Stimulated activated effector memory CD8-positive, alpha-beta T cell treated with anti-CD3 and anti-CD28 coated beads, Interleukin-12 subunit alpha, Interleukin-12 subunit beta, amount 100 ng/mL, for 72 hours (primary cell): ENCODE results near the gene SOX9.
"Not testable (repeated sequence)": the region's sequence is repeated elsewhere in the genome, so short reads cannot be mapped to it uniquely, and the experiment has no call there.

ENCODE experiments used
- ATAC-seq: fragments of 150-1000 bp; cut with Tn5 transposase; 2 replicates; pipeline ENCODE4 v1.10.0; 2021
- DNase-seq, 2 donors: peaks; one replicate each; pipeline ENCODE4 v3.0.0; 2021 to 2022; ENCODE audit warnings: low spot score in 2 of 2
- H3K27ac Mint-ChIP-seq: one replicate; pipeline ENCODE4 v1.8.0; 2022; ENCODE audit warnings: mild to moderate bottlenecking, mixed read lengths
- H3K36me3 Mint-ChIP-seq: one replicate; pipeline ENCODE4 v1.8.0; 2022; ENCODE audit warnings: mild to moderate bottlenecking, mixed read lengths
- H3K4me1 Mint-ChIP-seq: one replicate; pipeline ENCODE4 v1.8.0; 2022; ENCODE audit warnings: mixed read lengths
- H3K4me3 Mint-ChIP-seq: one replicate; pipeline ENCODE4 v1.8.0; 2022; ENCODE audit warnings: mild to moderate bottlenecking, mixed read lengths
- H3K9me3 Mint-ChIP-seq: one replicate; pipeline ENCODE4 v1.8.0; 2022; ENCODE audit warnings: mixed read lengths

SOX9 gene

DNA sequence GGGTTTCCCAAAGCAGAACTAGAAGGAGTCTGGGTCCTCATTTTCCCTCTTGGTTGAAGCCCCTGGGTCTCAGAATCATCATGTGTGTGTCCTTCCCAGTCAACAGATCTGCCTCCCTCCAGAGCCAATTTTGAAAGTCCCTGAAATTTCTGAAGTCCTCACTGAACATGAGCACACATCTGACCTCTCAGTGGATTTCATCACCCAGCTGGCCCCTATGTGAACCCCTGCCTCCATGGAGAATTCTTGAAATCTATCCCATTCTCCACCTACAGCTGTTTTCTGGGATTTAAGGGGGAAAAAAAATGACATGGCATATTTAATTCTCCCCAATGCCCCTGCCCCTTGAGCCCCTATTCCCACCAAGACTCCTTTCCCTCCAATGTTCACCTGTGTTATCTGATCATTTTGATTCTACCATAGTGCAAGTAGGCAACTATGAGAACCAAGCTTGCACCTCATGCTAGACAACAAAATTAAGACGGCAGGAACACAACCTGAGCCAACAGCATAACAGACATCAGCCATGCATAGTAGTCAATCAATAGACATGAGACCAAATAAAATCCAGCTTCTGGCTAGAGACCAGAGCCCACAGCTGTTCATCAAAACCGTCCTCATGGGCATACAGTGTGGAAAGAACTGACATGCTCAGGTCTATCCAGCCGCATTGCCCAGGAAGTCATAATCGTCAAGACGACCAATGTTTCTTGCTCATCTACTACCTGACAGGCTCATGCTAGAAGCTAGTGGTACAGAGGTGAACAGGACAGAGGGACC is 14.9 kb downstream of the SOX9 start:
- no peak for DNase-seq

DNA sequence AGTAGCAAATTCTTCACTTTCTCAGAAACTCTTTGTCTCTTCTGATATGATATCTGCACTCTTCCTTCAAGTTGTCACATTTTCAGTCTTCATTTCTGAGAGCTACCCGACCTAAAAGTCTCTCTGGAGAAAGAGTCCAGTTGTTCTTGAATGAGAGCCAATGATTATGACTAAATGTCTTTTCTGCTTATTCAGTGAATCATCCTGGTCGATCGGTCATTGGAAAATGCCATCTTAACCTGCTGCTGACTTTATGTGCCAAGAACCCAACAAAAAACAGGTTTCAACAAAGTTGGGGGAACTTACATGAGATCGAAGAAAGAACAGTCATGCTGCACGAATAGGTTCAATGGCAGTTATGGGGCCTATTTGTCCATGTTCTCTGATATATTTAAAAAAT is 15.9 kb downstream of the SOX9 start:
- peaks cover 10% of the 10 kb centered on the region for H3K9me3 Mint-ChIP-seq
- ATAC-seq (no peak), DNase-seq (no peak)
- H3K27ac Mint-ChIP-seq = no peak overlapping the region
- H3K4me1 Mint-ChIP-seq = no peaks in the 10 kb centered on the region
- no peak overlapping the region for H3K4me3 Mint-ChIP-seq
- H3K36me3 Mint-ChIP-seq = no peaks in the 10 kb centered on the region

More for the DNA sequence above, 14.9 kb downstream of the SOX9 start:
- ATAC-seq = no peak
- Mint-ChIP-seq H3K9me3 (peaks cover 10% of the 10 kb centered on the region), H3K4me3 (no peak overlapping the region), H3K27ac (no peak overlapping the region), H3K36me3 (no peaks in the 10 kb centered on the region), H3K4me1 (no peaks in the 10 kb centered on the region)

DNA sequence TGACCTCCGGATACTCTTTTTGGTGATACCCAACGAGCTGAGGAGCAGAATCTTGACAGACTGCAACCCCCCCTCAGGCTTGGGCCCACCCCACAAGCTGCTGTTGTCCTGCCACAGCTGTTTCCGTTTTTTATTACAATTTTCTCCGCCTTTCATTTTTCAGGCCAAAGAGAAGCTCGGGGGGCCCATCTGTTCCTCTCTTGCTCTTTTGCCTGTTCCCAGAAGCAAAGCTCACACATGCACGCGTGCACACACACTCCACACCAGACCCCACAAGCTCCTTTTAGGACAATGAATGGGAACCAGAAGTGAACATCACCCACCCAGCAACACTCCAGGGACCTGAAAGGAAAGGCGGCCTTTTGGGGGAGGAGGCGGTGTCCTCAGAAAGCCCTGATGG is 16.3 kb downstream of the SOX9 start:
- Mint-ChIP-seq H3K36me3 (no peaks in the 10 kb centered on the region), H3K4me3 (no peak overlapping the region), H3K4me1 (no peaks in the 10 kb centered on the region), H3K9me3 (peaks cover 10% of the 10 kb centered on the region), H3K27ac (no peak overlapping the region)
- ATAC-seq = no peak
- no peak for DNase-seq

DNA sequence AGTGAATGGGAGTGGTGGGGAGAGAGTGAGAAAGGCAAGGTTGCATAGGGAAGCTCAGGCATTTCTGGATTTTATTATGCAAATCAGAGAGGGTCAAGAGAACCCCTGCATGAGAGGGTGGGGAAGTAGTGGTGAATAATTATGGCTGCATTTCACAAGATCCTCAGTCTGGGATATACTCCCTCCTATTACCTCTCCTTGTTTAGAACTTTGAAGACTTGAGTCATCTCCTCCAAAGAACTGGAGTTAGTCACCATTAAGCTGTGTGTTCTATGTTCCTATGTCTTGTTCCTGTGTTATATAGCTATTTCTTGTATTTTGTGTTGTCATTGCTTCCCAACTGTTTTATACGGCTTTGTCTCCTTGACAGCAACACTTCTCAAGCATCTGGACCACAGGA is 18.4 kb downstream of the SOX9 start:
- ATAC-seq = no peak
- no peak overlapping the region for H3K4me3 Mint-ChIP-seq

DNA sequence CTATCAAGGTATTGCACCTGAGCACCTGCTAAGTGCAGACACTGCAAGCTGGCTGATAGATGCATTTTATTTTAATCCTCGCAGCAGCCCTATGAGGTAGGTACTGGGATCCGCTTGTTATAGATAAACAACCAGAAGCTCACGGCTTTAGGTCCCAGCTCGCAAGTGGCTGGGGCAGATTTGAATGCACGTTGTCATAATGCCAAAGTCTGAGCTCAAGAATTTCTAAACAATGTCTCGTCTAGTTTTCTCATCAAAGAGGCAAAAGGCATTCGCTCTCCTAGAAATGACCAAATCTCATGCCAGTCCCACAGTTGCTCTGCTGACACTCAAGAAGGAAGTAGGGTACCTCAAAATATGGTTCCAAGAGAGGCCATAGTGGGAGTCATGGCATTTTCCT is 20.5 kb downstream of the SOX9 start:
- no peak for ATAC-seq

More for the DNA sequence above, 18.4 kb downstream of the SOX9 start:
- peaks cover 10% of the 10 kb centered on the region for H3K9me3 Mint-ChIP-seq
- H3K4me1 Mint-ChIP-seq = no peaks in the 10 kb centered on the region
- DNase-seq = no peak
- no peak overlapping the region for H3K27ac Mint-ChIP-seq
- no peaks in the 10 kb centered on the region for H3K36me3 Mint-ChIP-seq

DNA sequence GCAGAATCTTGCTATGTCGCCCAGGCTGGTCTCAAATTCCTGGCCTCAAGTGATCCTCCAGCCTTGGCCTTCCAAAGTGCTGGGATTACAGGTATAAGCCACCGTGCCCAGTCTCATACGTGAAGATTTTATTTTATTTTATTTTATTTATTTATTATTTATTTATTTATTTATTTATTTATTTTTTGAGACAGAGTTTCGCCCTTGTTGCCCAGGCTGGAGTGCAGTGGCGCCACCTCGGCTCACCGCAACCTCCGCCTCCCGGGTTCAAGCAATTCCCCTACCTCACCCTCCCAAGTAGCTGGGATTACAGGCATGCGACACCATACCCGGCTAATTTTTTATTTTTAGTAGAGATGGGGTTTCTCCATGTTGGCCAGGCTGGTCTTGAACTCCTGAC is 21.3 kb downstream of the SOX9 start:
- peaks cover 21% of the 10 kb centered on the region for H3K9me3 Mint-ChIP-seq
- H3K27ac Mint-ChIP-seq, ATAC-seq, H3K4me1 Mint-ChIP-seq, H3K4me3 Mint-ChIP-seq, DNase-seq, H3K36me3 Mint-ChIP-seq: not testable (repeated sequence)

More for the DNA sequence above, 20.5 kb downstream of the SOX9 start:
- Mint-ChIP-seq H3K9me3 (peaks cover 18% of the 10 kb centered on the region), H3K4me3 (no peak overlapping the region), H3K36me3 (no peaks in the 10 kb centered on the region), H3K27ac (no peak overlapping the region), H3K4me1 (no peaks in the 10 kb centered on the region)
- no peak for DNase-seq

DNA sequence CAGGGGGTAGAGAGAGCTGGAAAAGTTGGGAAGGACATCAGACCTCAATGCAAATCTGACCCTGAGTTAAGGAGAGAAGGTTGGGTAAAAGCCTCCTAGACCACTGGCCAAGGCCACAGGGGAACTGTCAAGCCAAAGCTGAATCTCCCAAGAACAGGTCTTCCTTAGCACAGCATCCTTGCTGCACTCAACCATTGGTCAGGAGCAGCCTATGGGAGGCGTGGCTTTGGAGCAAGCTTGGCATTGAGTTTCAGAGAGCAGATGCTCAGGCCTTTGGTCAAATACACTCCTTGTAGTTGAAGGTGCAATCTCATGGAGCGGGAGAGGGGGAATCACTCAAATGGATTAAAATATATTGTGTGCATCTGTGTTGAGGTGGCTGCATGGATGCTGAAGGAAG is 21.8 kb downstream of the SOX9 start:
- H3K27ac Mint-ChIP-seq = no peak overlapping the region
- H3K36me3 Mint-ChIP-seq = no peaks in the 10 kb centered on the region
- no peaks in the 10 kb centered on the region for H3K4me1 Mint-ChIP-seq
- ATAC-seq = no peak
- H3K4me3 Mint-ChIP-seq = no peak overlapping the region
- peaks cover 18% of the 10 kb centered on the region for H3K9me3 Mint-ChIP-seq
- DNase-seq = no peak

DNA sequence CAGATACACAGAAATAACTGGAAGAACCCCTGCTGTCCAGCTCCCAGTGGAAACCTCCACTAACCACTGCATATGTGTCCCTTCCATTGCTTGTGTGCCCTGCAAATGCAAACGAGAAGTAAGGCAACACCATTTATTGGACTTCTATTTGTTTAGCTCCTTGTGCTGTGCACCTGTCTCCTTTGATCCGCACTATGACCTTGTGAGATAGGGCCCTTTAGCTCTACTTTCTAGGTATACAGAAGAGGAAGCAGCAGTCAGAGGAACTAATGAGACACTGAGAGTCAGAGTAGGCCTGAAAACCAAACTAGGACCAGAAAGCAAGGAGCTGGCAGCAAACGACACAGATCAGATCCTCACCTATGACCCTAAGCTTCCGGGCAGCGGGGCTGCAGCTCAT is 22.4 kb downstream of the SOX9 start:
- no peak for DNase-seq

DNA sequence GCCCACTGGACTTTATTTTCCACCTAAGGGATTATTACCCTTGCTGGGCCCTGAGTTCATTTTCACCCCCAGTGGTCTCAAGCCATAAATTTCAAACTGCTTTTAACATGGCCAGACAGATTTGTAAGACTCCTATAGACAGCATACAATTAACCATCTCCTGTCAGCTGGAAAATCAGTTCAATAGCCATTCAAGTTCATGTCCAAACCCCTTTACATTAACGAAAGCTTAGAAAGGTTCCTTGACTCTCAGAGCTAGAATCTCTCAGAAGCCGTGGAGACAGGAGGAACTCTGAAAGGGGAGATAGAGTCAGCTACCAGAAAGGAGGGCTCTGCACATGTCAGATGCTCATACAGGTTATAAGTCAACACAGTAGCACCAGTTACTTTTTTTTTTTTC is 23.3 kb downstream of the SOX9 start:
- no peak overlapping the region for H3K27ac Mint-ChIP-seq
- ATAC-seq = no peak

More for the DNA sequence above, 22.4 kb downstream of the SOX9 start:
- H3K4me1 Mint-ChIP-seq = no peaks in the 10 kb centered on the region
- H3K9me3 Mint-ChIP-seq = peaks cover 18% of the 10 kb centered on the region
- no peak overlapping the region for H3K27ac Mint-ChIP-seq
- H3K36me3 Mint-ChIP-seq = no peaks in the 10 kb centered on the region
- H3K4me3 Mint-ChIP-seq = no peak overlapping the region
- no peak for ATAC-seq

DNA sequence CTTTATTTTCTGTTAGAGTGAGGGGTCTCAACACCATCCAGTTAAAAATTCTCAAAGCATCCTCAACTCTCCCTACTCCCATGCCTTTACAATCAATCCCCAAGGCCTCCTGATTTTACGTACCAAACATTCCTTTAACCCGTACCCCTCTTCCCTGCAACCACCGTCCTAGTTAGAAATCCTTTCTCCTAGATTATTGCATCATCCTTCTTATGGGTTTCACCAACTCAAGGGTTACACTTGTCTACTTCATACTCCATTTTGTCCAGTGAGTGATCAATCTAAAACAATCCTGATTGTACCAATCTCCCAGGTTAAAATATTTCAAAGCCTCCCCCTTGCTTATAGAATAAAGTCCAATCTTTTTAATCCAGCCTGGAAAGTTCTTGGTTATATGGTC is 24.7 kb downstream of the SOX9 start:
- no peaks in the 10 kb centered on the region for H3K36me3 Mint-ChIP-seq
- H3K4me1 Mint-ChIP-seq = no peaks in the 10 kb centered on the region
- ATAC-seq (no peak), DNase-seq (no peak)
- peaks cover 16% of the 10 kb centered on the region for H3K9me3 Mint-ChIP-seq
- H3K27ac Mint-ChIP-seq = no peak overlapping the region
- H3K4me3 Mint-ChIP-seq = no peak overlapping the region

More for the DNA sequence above, 23.3 kb downstream of the SOX9 start:
- Mint-ChIP-seq H3K36me3 (no peaks in the 10 kb centered on the region), H3K4me1 (no peaks in the 10 kb centered on the region), H3K4me3 (no peak overlapping the region), H3K9me3 (peaks cover 18% of the 10 kb centered on the region)
- no peak for DNase-seq

DNA sequence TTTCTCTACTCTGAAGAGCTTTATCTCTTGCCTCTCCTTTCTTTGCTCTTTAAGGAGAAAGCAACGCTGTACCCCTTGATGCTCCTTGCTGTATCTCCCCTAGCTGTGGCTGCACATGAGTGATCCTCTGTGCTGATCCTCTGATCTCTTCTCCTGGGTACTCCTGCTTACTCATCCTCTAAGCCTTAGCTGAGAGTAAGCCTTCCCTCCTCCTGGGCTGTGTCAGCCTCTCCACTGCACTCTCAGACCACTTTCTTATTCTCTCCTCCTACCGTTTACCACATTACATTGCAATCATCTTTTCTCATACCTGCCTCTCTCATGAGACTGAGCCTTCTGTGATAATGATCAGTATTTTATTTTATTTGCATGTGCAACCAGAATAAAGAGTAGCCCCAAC is 25.1 kb downstream of the SOX9 start:
- DNase-seq (no peak), ATAC-seq (no peak)
- no peak overlapping the region for H3K4me3 Mint-ChIP-seq
- H3K27ac Mint-ChIP-seq = no peak overlapping the region
- no peaks in the 10 kb centered on the region for H3K36me3 Mint-ChIP-seq
- H3K9me3 Mint-ChIP-seq = peaks cover 15% of the 10 kb centered on the region
- no peaks in the 10 kb centered on the region for H3K4me1 Mint-ChIP-seq

DNA sequence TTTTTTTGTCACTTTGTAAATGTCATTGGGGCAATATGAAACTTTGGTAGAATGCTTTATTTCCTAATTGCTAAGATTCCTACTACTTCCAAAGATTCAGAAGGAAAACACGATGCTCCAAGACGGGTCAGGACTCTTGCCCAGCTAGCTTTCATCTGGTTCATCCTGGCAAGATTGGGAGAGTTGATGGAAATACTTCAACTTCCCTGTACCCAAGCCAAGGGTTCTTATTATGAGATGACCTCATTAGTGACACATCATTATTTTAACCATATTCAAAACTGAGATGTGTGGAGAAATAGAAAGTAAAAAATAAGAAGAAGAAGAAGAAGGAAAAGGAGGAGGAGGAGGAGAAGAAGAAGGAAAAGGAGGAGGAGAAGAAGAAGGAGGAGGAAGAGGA is 25.6 kb downstream of the SOX9 start:
- no peak for DNase-seq
- Mint-ChIP-seq H3K4me1 (no peaks in the 10 kb centered on the region), H3K9me3 (peaks cover 15% of the 10 kb centered on the region), H3K4me3 (no peak overlapping the region), H3K36me3 (no peaks in the 10 kb centered on the region), H3K27ac (no peak overlapping the region)
- ATAC-seq = no peak

DNA sequence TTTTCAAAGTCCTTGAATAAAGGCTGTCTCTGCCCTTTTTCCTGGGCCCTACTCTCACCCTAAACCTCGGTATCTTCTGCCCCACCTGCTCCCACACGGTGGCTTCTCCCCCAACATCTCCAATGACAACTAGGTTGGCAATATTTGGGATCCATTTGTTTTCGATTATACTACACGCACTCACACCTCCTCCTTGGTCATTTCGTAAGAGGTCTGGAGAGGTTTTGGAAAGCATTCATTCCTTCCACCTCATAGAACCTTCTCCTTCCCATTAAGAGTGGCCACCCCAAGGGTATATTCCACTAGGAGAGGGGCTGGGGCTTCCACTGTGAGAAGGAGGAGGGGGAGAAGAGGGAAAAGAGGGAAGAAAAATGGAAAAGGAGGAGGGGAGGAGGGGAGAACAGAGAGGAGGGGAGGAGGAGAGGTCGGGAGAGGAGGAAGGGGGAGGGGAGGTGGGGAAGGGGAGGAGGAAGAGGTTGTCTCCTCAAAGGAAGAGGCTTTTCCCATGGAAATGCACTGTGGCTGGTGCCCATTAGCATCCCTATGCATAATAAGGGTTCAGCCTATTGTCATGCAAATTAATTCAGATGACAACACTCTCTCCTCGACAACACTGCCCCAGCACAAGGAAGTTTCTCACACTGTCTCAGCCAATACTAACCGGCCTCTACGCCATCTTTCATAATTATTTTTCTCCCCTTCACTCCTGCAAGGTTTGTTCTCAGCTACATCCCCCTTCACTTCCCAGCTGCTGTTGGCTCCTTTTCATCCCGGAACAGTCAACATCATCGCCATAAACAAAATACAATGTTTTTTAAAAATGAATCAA is 30.0 kb downstream of the SOX9 start:
- Mint-ChIP-seq H3K9me3 (peaks cover 9% of the 10 kb centered on the region), H3K4me3 (no peak overlapping the region), H3K36me3 (no peaks in the 10 kb centered on the region), H3K4me1 (no peaks in the 10 kb centered on the region), H3K27ac (no peak overlapping the region)
- ATAC-seq (no peak), DNase-seq (no peak)

DNA sequence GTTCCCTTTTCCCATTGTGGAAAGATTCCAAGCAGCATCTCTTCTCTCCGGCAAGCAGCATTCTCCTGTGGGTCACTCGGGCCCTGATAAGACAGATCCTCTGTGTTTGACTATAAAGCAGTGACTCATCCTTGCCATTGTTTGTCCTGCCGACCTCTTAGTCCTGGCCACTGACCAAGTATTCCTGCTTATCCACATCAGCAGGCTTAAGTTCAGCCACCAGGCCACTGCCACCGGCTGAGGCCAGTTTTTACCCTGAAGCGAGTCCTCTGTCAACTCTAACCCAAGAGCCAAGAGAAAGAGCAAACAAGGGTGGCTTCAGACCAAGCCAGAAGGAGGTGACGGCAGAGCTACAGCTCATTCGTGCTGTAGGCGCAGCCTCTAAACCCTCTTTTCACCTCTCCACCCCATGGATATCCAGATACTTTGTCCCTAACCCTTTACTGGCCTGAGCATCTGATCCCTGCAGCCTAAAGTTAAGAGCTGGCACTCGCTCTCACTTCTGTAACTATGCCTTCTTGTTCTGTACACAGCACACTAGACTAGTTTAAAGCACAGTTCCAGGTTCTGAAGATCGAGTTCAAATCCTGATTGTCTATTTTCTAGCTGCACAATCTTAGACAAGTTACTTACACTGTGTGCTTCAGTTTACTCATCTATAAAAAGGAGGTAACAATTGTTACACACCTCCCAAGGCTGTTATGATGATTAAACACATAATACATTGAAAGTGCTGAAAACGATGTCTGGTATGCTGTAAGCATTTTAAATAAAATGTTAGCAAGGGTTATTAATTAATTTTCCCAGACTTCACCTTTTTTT is 31.0 kb downstream of the SOX9 start:
- peaks cover 2% of the 10 kb centered on the region for H3K9me3 Mint-ChIP-seq
- no peak overlapping the region for H3K4me3 Mint-ChIP-seq
- ATAC-seq = no peak
- DNase-seq = no peak
- no peak overlapping the region for H3K27ac Mint-ChIP-seq
- no peaks in the 10 kb centered on the region for H3K4me1 Mint-ChIP-seq
- H3K36me3 Mint-ChIP-seq = no peaks in the 10 kb centered on the region

DNA sequence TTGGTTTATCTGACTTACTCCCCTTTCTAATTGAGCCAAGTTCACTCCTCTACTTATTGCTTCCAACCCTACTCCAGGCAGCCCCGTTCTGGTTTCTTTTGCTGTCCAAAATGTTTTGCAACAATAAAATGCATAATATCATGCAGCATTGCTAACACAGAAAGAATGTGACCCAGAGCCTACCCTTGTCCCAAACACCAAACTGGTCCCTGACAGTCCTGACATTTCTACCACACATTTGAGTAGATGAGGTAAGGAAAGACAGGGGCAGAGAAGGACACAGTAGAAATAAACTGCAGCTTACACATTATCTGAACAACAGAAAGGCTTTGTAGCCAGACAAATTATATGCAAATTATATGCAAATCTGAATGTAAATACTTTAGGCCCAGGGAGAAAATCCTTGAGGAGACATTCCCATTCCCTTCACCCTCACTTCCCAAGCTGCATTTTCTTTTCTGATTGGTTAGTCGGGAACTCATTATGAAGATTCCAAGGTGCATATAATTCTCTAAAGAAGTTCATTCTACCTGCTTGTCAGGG is 31.6 kb downstream of the SOX9 start:
- Mint-ChIP-seq H3K36me3 (no peaks in the 10 kb centered on the region), H3K4me3 (no peak overlapping the region), H3K27ac (no peak overlapping the region), H3K4me1 (no peaks in the 10 kb centered on the region), H3K9me3 (peaks cover 2% of the 10 kb centered on the region)
- ATAC-seq = no peak
- no peak for DNase-seq
